GM12878 (cell line): ENCODE results near the gene EPGN.

Experiments
- CREB1 ChIP-seq: IDR thresholded peaks from 2 replicates; pipeline ENCODE4 v1.6.1; 2012; ENCODE audit warnings: low read depth, mild to moderate bottlenecking, inconsistent platforms
- CTCF ChIP-seq, 3 experiments: IDR thresholded peaks in 2 of 3; conservative IDR thresholded peaks in 1 of 3; 2 replicates each; pipeline ENCODE4 v1.5.1; 2011; ENCODE audit warnings: low read depth in 3 of 3, low read length in 3 of 3, mild to moderate bottlenecking in 3 of 3, control low read depth in 2 of 3, moderate library complexity in 2 of 3, inconsistent platforms in 1 of 3, mixed read lengths in 1 of 3; ENCODE audit not compliant: control insufficient read depth in 2 of 3, insufficient read depth in 1 of 3; ENCODE audit errors: extremely low read depth in 1 of 3
- EP300 ChIP-seq, 2 experiments: fragments of 150-350 bp in 1 of 2; IDR thresholded peaks; 2 replicates each; pipeline ENCODE4 v1.6.1; 2011 to 2012; ENCODE audit warnings: low read depth in 2 of 2, low read length in 2 of 2, borderline replicate concordance in 1 of 2, improper control_type of control experiment in 1 of 2, inconsistent platforms in 1 of 2; ENCODE audit not compliant: control insufficient read depth in 1 of 2
- ESRRA ChIP-seq: IDR thresholded peaks from 2 replicates; pipeline ENCODE4 v1.6.1; 2012; ENCODE audit warnings: mild to moderate bottlenecking, low read length, improper control_type of control experiment
- POLR2AphosphoS5 ChIP-seq: IDR thresholded peaks from 2 replicates; pipeline ENCODE4 v1.6.1; 2011; ENCODE audit warnings: mild to moderate bottlenecking, low read length, inconsistent platforms
- PRDM15 ChIP-seq: fragments of 450-650 bp; formaldehyde crosslinking; IDR thresholded peaks from 2 replicates; pipeline ENCODE4 v1.4.0; 2020; ENCODE audit warnings: mild to moderate bottlenecking, moderate library complexity
- SIN3A ChIP-seq: IDR thresholded peaks from 2 replicates; pipeline ENCODE4 v1.6.1; 2012; ENCODE audit warnings: low read depth, low read length, improper control_type of control experiment
- TAF1 ChIP-seq: IDR thresholded peaks from 2 replicates; pipeline ENCODE4 v1.6.1; 2011; ENCODE audit warnings: mild to moderate bottlenecking, low read depth, low read length, borderline replicate concordance
- TCF12 ChIP-seq: IDR thresholded peaks from 2 replicates; pipeline ENCODE4 v1.6.1; 2011; ENCODE audit warnings: low read depth, mild to moderate bottlenecking, low read length
- TCF7 ChIP-seq: IDR thresholded peaks from 2 replicates; pipeline ENCODE4 v1.6.1; 2014; ENCODE audit warnings: antibody characterized with exemption, borderline replicate concordance
- USF2 ChIP-seq: IDR thresholded peaks from 2 replicates; pipeline ENCODE4 v1.6.1; 2011; ENCODE audit warnings: low read depth, low read length, improper control_type of control experiment, borderline replicate concordance
- ZNF384 ChIP-seq: IDR thresholded peaks from 2 replicates; pipeline ENCODE4 v1.6.1; 2012; ENCODE audit warnings: low read depth, mild to moderate bottlenecking, low read length, improper control_type of control experiment, borderline replicate concordance

GRCh38 chr4:74364652-74365491 is 56.6 kb downstream of the EPGN start, which contains the start of gene EREG:
- TF ChIP-seq CTCF (IDR thresholded peaks at IDR 0.05 in 2 of 3, conservative IDR thresholded peaks at IDR 0.05 in 1 of 3; ENCODE audit: control insufficient read depth in 2 of 3, extremely low read depth in 1 of 3, insufficient read depth in 1 of 3, low read depth in 3 of 3, low read length in 3 of 3): no peak
- TF ChIP-seq EP300 (IDR thresholded peaks at IDR 0.05; ENCODE audit: borderline replicate concordance in 1 of 2, control insufficient read depth in 1 of 2, low read depth in 2 of 2, low read length in 2 of 2): peak; percentile 34 to 54; a peak in 2 of 4 replicates
- TF ChIP-seq ESRRA: no peak
- TF ChIP-seq SIN3A: no peak
- no peak for TF ChIP-seq USF2
- TF ChIP-seq PRDM15 (CRISPR knock-in tag): no peak
- no peak for TF ChIP-seq ZNF384
- TF ChIP-seq CREB1: no peak
- TF ChIP-seq POLR2AphosphoS5: no peak
- TF ChIP-seq TCF7: no peak
- no peak for TF ChIP-seq TCF12
- TF ChIP-seq TAF1: no peak
